Measurements from ENCODE around the gene SLC24A3. TPM values are rescaled to one million over a fixed set of nuclear protein-coding genes. Genes with fewer than 3 reads are reported as not detected.

The SLC24A3 gene
- total RNA-seq, 1 experiment from 2014 or later: not detected

DNA sequence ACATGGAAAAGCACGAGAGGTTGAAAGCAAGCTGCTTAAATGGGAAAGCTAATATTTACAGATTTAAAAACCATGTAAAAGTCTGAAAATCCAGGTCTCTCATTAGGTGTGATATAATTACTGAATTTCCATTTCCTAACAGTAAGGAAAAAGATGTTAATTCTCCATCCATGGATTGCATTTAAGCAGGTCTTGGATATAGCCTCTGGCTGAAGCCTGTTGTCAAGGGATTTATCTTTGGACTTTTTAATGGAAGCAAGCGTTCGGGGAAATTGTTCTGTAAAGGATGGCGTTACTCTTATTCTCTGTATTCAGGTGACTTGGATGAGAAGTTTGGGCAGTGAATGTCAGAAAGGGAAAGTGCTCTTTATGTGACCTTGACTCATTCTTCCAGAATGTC is 233.8 kb downstream of the SLC24A3 start:
- H3K4me2 ChIP-seq: no peak overlapping the region
- no peaks in the 10 kb centered on the region for H3K79me2 ChIP-seq (ENCODE audit: low read depth)
- no peak overlapping the region for H3K4me3 ChIP-seq
- POLR2A ChIA-PET (ENCODE audit: unreplicated experiment): interaction anchor here (0.6 kb wide), 1 partner anchor 1763 kb away, joined by 3 read pairs; no protein-coding TSS in a partner anchor
- no peaks in the 10 kb centered on the region for H3K36me3 ChIP-seq (ENCODE audit: low read depth)
- H4K20me1 ChIP-seq (ENCODE audit: insufficient read depth): no peaks in the 10 kb centered on the region
- H3F3A ChIP-seq (ENCODE audit: insufficient read depth, low read depth): no peaks in the 10 kb centered on the region
- H3K9me3 ChIP-seq (ENCODE audit: insufficient read depth, low read depth): no peaks in the 10 kb centered on the region
- intact Hi-C loops (cut with micrococcal nuclease; ENCODE audit: unreplicated experiment): no loop called here
- no peak overlapping the region for H2AFZ ChIP-seq
- DNase-seq: no peak
- no peaks in the 10 kb centered on the region for H3K9me2 ChIP-seq (ENCODE audit: insufficient read depth)
- no peaks in the 10 kb centered on the region for H3K4me1 ChIP-seq (replicated peaks; ENCODE audit: insufficient read depth)
- CTCF ChIA-PET: no interaction called here
- no TSS peak for BruUV-seq (replicated peaks)
- TF ChIP-seq CTCF (conservative IDR thresholded peaks at IDR 0.05) (no peak), EZH2 (IDR thresholded peaks at IDR 0.05; ENCODE audit: low read depth) (no peak)
- H3K27ac ChIP-seq: no peak overlapping the region
- peaks cover 31% of the 10 kb centered on the region for H3K27me3 ChIP-seq (ENCODE audit: insufficient read depth, low read depth)

- H3K4me2 ChIP-seq: no peak overlapping the region
- no peaks in the 10 kb centered on the region for H3F3A ChIP-seq (ENCODE audit: insufficient read depth, low read depth)
- H3K79me2 ChIP-seq (ENCODE audit: low read depth): no peaks in the 10 kb centered on the region
- TF ChIP-seq EZH2 (IDR thresholded peaks at IDR 0.05; ENCODE audit: low read depth): no peak
- no peak for TF ChIP-seq CTCF (conservative IDR thresholded peaks at IDR 0.05)
- no TSS peak for BruUV-seq (replicated peaks)
- intact Hi-C loops (cut with micrococcal nuclease; ENCODE audit: unreplicated experiment): no loop called here
- no peaks in the 10 kb centered on the region for H3K9me3 ChIP-seq (ENCODE audit: insufficient read depth, low read depth)
- no peak overlapping the region for H3K4me3 ChIP-seq
- DNase-seq: no peak
- H3K9me2 ChIP-seq (ENCODE audit: insufficient read depth): no peaks in the 10 kb centered on the region
- no peaks in the 10 kb centered on the region for H3K36me3 ChIP-seq (ENCODE audit: low read depth)
- H3K4me1 ChIP-seq (replicated peaks; ENCODE audit: insufficient read depth): no peaks in the 10 kb centered on the region
- ChIA-PET POLR2A (ENCODE audit: unreplicated experiment) (no interaction called here), CTCF (no interaction called here)
- H4K20me1 ChIP-seq (ENCODE audit: insufficient read depth): no peaks in the 10 kb centered on the region
- H2AFZ ChIP-seq: no peak overlapping the region
- H3K27me3 ChIP-seq (ENCODE audit: insufficient read depth, low read depth): peaks cover 33% of the 10 kb centered on the region; the same call in 1 of the 2 replicates
- H3K27ac ChIP-seq: no peak overlapping the region
Observed at GRCh38 chr20:19448632-19449031, 236.2 kb downstream of the SLC24A3 start.

GRCh38 chr20:19449051-19449450 is 236.6 kb downstream of the SLC24A3 start:
- CTCF ChIA-PET: no interaction called here
- no peak overlapping the region for H3K4me3 ChIP-seq
- H3F3A ChIP-seq (ENCODE audit: insufficient read depth, low read depth): no peaks in the 10 kb centered on the region

More at GRCh38 chr20:19449051-19449450, 236.6 kb downstream of the SLC24A3 start:
- H3K79me2 ChIP-seq (ENCODE audit: low read depth): no peaks in the 10 kb centered on the region
- no peak overlapping the region for H3K4me2 ChIP-seq
- no TSS peak for BruUV-seq (replicated peaks)
- no peaks in the 10 kb centered on the region for H4K20me1 ChIP-seq (ENCODE audit: insufficient read depth)
- no peak for TF ChIP-seq EZH2 (IDR thresholded peaks at IDR 0.05; ENCODE audit: low read depth)
- TF ChIP-seq CTCF (conservative IDR thresholded peaks at IDR 0.05): no peak
- H3K27ac ChIP-seq: no peak overlapping the region
- intact Hi-C loops (cut with micrococcal nuclease; ENCODE audit: unreplicated experiment): no loop called here
- POLR2A ChIA-PET (ENCODE audit: unreplicated experiment): no interaction called here
- peaks cover 37% of the 10 kb centered on the region for H3K27me3 ChIP-seq (ENCODE audit: insufficient read depth, low read depth)
- DNase-seq: no peak
- H3K36me3 ChIP-seq (ENCODE audit: low read depth): no peaks in the 10 kb centered on the region
- no peaks in the 10 kb centered on the region for H3K4me1 ChIP-seq (replicated peaks; ENCODE audit: insufficient read depth)
- H2AFZ ChIP-seq: no peak overlapping the region
- H3K9me2 ChIP-seq (ENCODE audit: insufficient read depth): no peaks in the 10 kb centered on the region
- H3K9me3 ChIP-seq (ENCODE audit: insufficient read depth, low read depth): no peaks in the 10 kb centered on the region

Data from PC-9 (cell line).